ENCODE results near the gene LRP1-AS. TPM values are rescaled to one million over a fixed set of nuclear protein-coding genes. Genes with fewer than 3 reads are reported as not detected.
A peak's percentile ranks its signal among the peaks of the same experiment; 100 is the strongest.

Gene LRP1-AS
- total RNA-seq, 4 donors from 2014 or later = not detected

DNA sequence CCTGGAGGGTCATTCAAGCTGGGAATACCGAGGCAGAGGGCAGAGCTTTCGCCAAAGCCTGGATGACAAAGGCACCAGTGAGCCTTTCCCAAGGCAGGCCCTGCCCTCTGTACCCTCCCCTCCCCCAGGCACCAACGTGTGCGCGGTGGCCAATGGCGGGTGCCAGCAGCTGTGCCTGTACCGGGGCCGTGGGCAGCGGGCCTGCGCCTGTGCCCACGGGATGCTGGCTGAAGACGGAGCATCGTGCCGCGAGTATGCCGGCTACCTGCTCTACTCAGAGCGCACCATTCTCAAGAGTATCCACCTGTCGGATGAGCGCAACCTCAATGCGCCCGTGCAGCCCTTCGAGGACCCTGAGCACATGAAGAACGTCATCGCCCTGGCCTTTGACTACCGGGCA lies 38.0 kb upstream of the LRP1-AS start:
- no peak for DNase-seq (ENCODE audit: extremely low spot score)
- TF ChIP-seq POLR2A (IDR thresholded peaks at IDR 0.05; ENCODE audit: low read depth) = no peak
- no peak for TF ChIP-seq POLR2AphosphoS5 (IDR thresholded peaks at IDR 0.05)
- TF ChIP-seq, protein P1, sequence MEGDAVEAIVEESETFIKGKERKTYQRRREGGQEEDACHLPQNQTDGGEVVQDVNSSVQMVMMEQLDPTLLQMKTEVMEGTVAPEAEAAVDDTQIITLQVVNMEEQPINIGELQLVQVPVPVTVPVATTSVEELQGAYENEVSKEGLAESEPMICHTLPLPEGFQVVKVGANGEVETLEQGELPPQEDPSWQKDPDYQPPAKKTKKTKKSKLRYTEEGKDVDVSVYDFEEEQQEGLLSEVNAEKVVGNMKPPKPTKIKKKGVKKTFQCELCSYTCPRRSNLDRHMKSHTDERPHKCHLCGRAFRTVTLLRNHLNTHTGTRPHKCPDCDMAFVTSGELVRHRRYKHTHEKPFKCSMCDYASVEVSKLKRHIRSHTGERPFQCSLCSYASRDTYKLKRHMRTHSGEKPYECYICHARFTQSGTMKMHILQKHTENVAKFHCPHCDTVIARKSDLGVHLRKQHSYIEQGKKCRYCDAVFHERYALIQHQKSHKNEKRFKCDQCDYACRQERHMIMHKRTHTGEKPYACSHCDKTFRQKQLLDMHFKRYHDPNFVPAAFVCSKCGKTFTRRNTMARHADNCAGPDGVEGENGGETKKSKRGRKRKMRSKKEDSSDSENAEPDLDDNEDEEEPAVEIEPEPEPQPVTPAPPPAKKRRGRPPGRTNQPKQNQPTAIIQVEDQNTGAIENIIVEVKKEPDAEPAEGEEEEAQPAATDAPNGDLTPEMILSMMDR (IDR thresholded peaks at IDR 0.05) = no peak
- no peak for TF ChIP-seq EP300 (IDR thresholded peaks at IDR 0.05)
- Histone ChIP-seq H3K27ac (replicated peaks in 1 of 4) (no peak overlapping the region), H3K27me3 (no peaks in the 10 kb centered on the region), H3K36me3 (peaks cover 43 to 91% (median 84%) of the 10 kb centered on the region in 4 donors), H3K4me3 (no peak overlapping the region), H3K4me1 (peaks cover 5 to 9% (median 7%) of the 10 kb centered on the region in 4 donors), H3K9me3 (no peaks in the 10 kb centered on the region)
- WGBS = 84% methylated on average over 11 of the region's 25 CpGs
- intact Hi-C loops (cut with DNase I) = no loop called here

DNA sequence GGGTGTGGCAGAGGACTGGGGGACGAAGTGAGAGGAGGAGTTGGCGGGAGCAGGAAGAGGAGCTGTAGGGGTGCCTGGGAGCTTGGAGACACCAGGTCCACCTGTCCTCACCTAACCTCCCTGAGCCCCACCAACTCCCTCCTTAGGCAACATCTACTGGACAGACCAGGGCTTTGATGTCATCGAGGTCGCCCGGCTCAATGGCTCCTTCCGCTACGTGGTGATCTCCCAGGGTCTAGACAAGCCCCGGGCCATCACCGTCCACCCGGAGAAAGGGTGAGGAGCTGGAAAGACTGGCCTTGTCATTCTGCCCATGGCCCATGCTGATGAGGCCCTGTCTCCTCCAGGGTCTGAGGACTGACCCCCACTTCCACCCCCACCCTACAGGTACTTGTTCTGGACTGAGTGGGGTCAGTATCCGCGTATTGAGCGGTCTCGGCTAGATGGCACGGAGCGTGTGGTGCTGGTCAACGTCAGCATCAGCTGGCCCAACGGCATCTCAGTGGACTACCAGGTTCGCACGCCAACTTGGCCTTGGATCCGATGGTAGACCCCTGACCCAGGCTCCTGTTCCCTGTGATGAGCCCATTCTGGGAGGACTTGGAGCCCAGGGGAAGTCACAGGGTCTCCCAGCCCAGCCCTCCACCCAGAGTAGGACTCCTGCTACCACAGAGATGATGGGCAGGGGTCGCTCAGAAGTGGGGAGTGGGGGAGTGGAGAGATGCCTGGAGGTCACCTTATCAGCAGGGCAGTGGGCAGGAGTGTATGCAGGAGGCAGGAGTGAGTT lies 36.7 kb upstream of the LRP1-AS start:
- Histone ChIP-seq H3K4me3 (no peak overlapping the region), H3K9me3 (no peaks in the 10 kb centered on the region), H3K27me3 (no peaks in the 10 kb centered on the region), H3K36me3 (peaks cover 55 to 91% (median 88%) of the 10 kb centered on the region in 4 donors), H3K4me1 (no peaks in the 10 kb centered on the region), H3K27ac (replicated peaks in 1 of 4) (no peak overlapping the region)
- TF ChIP-seq POLR2AphosphoS5 (IDR thresholded peaks at IDR 0.05) (no peak), EP300 (IDR thresholded peaks at IDR 0.05) (no peak), POLR2A (IDR thresholded peaks at IDR 0.05; ENCODE audit: low read depth) (no peak)
- TF ChIP-seq, protein P1 (IDR thresholded peaks at IDR 0.05) = no peak
- WGBS = 95% methylated on average over 13 of the region's 22 CpGs
- intact Hi-C loops (cut with DNase I) = loop anchor here (2.0 kb wide), 2 partner anchors 59 to 115 kb away; no protein-coding TSS in a partner anchor
- DNase-seq (ENCODE audit: extremely low spot score) = no peak

DNA sequence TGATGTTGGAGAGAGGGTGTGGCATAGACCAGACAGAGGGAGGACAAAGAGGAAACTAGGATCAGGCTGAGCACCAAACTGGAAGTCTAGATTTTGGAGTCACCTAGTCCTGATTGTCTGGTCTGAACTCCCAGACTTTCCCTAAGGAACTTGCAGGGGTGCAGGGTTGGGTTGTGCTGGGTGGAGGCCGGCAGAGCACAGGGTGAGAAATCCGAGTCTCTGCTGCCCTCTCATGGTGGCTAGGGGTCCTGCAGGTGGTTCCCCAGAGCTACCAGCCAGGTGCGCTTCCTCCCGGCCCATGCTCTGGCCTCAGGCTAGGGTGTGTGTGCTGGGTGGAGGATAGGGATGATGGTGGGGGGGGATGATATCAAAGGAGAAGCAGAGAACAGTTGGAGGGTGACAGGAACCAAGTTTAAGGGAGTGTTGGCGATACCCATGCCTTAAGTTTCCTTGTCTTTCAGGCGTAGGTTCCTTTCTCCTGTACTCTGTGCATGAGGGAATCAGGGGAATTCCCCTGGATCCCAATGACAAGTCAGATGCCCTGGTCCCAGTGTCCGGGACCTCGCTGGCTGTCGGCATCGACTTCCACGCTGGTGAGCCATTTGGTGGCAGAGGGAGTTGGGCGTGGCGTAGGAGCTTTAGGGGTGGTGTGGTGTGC lies 35.6 kb upstream of the LRP1-AS start:
- TF ChIP-seq POLR2A (IDR thresholded peaks at IDR 0.05; ENCODE audit: low read depth) = no peak
- TF ChIP-seq POLR2AphosphoS5 (IDR thresholded peaks at IDR 0.05) = peak; percentile 19 to 40
- TF ChIP-seq EP300 (IDR thresholded peaks at IDR 0.05) = no peak
- TF ChIP-seq, protein P1 (IDR thresholded peaks at IDR 0.05) = peak; percentile 82 to 93 (median 90)
- H3K4me3 ChIP-seq = no peak overlapping the region
- H3K27me3 ChIP-seq = no peaks in the 10 kb centered on the region
- DNase-seq (ENCODE audit: extremely low spot score) = no peak
- H3K36me3 ChIP-seq = peaks cover 64 to 91% (median 88%) of the 10 kb centered on the region in 4 donors
- intact Hi-C loops (cut with DNase I) = loop anchor here (2.0 kb wide), 2 partner anchors 58 to 114 kb away; no protein-coding TSS in a partner anchor
- H3K9me3 ChIP-seq = no peaks in the 10 kb centered on the region
- no peak overlapping the region for H3K27ac ChIP-seq (replicated peaks in 1 of 4)
- no peaks in the 10 kb centered on the region for H3K4me1 ChIP-seq
- WGBS = 66% methylated on average over 12 of the region's 13 CpGs

DNA sequence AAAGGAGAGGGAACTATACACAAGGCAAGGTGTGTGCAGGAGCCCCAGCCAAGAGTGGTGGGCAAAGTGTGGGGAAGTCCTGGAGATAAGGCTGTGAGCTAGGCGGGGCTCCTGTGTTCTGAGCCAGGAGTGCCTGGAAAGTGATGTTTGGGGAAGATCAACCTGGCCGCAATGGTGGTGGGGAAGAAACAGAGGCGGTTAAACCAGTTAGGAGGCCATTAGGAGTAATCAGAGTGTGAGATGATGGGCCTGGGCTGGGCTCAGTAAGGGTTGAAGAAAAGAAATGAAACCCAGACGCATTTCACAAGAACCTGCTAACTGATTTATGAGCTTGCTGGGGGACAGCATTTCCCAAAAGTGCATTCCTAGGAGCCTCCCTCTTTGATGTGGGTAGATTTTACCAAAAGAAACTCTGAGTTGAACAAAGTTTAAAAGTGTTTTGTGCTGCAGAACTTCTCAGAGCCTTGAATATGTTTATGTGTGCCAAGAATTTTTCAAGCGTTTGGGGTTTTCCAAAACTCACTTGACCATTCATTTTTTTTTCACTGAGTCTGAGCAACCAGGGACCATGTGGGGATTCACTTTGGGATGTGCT lies 34.2 kb upstream of the LRP1-AS start:
- H3K9me3 ChIP-seq = no peaks in the 10 kb centered on the region
- H3K27ac ChIP-seq (replicated peaks in 1 of 4) = no peak overlapping the region
- TF ChIP-seq EP300 (IDR thresholded peaks at IDR 0.05) = no peak
- no peak for TF ChIP-seq POLR2AphosphoS5 (IDR thresholded peaks at IDR 0.05)
- TF ChIP-seq, protein P1 (IDR thresholded peaks at IDR 0.05) = no peak
- TF ChIP-seq POLR2A (IDR thresholded peaks at IDR 0.05; ENCODE audit: low read depth) = no peak
- DNase-seq (ENCODE audit: extremely low spot score) = no peak
- intact Hi-C loops (cut with DNase I) = loop anchor here (2.0 kb wide), 2 partner anchors 57 to 113 kb away; no protein-coding TSS in a partner anchor
- H3K27me3 ChIP-seq = no peaks in the 10 kb centered on the region
- H3K36me3 ChIP-seq = peaks cover 64 to 91% (median 88%) of the 10 kb centered on the region in 4 donors
- 76% methylated on average over 5 of the region's 5 CpGs for WGBS
- no peak overlapping the region for H3K4me3 ChIP-seq
- H3K4me1 ChIP-seq = no peaks in the 10 kb centered on the region
